GM12872 (cell line): ENCODE data around the gene SDC1.

Experiments used
- CTCF ChIP-seq: IDR thresholded peaks from 3 replicates; pipeline ENCODE4 v1.5.1; 2011; ENCODE audit warnings: low read depth, mild to moderate bottlenecking, low read length, moderate library complexity; ENCODE audit not compliant: insufficient read depth

Gene SDC1

DNA sequence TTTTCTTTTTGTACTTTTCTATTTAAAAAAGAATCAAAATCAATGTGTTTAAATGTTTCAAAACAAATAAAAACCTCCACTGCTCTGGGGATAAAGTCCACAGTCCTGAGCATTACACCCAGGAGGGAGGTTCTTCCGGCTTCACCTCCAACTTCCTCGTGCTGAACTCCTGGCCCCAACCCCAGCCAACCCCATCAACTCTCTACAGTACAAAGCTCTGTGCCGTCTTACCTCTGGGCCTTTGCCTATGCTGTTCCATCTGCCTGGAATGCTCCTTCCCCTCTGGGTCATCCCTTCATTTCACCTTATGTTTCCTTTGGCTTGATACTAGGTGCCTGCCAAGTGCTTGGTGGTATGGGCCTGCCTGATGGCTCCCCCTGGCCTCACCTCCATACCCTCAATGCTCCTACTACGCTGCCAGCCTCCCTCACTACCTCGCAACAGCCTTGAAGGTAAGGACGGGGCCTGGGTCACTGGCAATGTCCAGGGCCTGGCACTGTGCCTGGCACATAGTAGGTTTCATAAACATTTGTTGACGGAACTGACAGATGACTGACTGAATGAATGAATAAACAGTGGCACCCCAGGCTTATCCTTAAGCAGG, 28.8 kb downstream of the SDC1 start:
- TF ChIP-seq CTCF: no peak

GRCh38 chr2:20195431-20196033, 29.4 kb downstream of the SDC1 start:
- no peak for TF ChIP-seq CTCF

DNA sequence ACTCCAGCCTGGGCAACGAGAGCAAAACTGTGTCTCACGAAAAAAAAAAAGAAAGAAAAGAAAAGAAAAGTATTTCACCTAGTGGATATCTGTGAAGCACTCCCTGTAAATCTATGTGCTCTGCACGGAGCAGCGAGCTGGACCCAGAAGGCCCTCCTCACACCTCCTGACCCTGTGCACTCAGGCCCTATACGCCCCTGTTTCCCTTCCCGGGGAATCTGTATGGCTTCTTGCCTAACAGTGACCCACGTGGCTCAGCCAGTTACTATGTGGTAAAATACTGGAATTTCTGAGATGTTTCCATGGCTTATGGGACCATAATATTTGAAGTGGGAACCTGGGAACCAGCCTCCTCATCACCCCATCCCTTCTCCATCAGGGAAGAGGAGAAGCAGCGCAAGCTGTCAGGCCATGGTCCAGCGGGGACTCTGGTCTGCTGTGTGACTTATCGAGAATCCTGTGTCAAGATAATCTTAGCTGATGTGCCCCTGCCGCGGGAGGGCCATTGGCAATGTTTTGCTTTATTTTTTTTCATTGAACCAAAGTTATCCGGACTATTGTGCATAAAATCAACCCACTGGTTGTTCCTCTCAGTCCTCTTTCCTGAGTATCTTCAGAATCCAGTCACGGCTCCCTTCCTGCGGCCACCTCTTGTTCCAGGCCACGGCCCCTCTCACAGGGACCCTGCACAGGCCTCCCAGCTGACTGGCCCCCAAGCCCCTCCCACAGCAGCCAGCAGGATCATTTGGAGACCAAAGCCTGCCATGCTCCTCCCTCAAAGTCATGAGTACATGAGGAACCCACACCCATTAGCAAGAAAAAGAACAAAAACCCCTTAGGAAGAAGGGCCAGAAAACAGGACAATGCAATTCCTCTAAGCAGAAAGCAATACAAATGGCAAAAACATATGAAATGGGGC, 30.6 kb downstream of the SDC1 start:
- no peak for TF ChIP-seq CTCF

DNA sequence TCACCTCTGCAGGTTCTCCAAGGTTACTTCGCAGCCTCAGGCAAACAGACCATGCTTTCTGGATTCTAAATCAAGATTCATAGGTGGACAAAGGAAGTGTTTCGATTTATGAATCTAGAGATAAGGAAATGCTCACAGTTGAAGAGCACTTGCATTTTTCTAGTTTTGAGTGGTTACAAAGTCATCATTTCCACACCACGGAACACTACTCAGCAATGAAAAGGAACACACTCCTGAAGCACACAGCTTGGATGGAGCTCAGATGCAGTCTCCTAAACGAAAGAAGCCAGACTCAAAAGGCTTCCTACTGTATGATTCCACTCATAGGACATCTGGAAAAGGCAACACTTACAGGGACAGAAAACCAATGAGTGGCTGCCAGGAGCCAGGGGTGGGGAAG, 31.7 kb downstream of the SDC1 start:
- TF ChIP-seq CTCF: no peak

- TF ChIP-seq CTCF: no peak
Observed at GRCh38 chr2:20192781-20193180, 32.1 kb downstream of the SDC1 start.

DNA sequence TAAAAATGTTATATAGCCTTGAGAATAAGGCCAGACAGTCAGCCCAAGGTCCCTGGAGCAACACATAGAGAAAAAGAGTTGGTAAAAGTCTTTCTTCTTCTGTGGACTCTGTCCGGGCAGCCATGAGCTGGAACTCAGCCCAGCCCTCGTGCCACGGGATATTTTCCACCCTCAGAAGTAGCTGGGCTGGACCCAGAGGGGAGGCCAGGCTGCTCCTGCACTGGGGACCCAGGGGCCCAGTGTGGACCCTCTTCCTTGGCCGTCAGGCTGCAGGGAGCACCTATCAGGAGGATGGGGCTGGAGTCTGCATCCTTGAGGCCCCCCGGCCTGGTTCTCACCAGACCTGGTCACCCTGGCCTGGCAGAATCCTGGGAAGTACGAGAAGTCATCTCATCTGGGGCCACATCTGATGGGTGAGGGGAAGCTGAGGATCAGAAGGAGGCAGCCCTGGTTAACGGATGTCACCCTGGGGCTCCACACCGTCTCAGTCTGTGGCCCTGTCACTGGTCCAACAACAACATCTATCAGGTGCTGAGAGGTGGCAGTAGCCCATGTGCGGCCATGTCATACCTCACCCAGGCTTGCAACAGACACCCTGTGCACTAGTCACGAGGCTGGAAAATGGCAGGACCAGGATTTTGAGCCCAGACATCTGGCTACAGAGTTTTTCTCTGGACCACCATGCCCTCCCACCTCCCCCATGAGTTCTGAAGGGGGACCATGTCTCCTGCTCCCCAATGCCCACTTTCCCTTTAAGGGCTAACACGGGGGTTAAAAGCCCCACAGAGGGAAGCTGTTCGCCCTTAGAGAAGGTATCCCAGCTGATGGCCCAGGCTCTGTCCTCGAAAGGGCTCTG, 33.0 kb downstream of the SDC1 start:
- TF ChIP-seq CTCF: no peak
